Stimulated activated naive CD8-positive, alpha-beta T cell treated with anti-CD3 and anti-CD28 coated beads, Interleukin-15, Interleukin-2, amounts not matched to agents 100 ng/mL and 50 ng/mL, for 24 hours (primary cell): Measurements from ENCODE around the gene DDX10.
"Not testable (repeated sequence)": the region's sequence is repeated elsewhere in the genome, so short reads cannot be mapped to it uniquely, and the experiment has no call there.

ENCODE experiments used
- H3K27ac Mint-ChIP-seq: one replicate; pipeline ENCODE4 v1.8.0; 2021; ENCODE audit warnings: mild to moderate bottlenecking, mixed read lengths
- H3K27me3 Mint-ChIP-seq: one replicate; pipeline ENCODE4 v1.8.0; 2021; ENCODE audit warnings: mixed read lengths
- H3K36me3 Mint-ChIP-seq: one replicate; pipeline ENCODE4 v1.8.0; 2021; ENCODE audit warnings: low read depth, mixed read lengths
- H3K4me1 Mint-ChIP-seq: one replicate; pipeline ENCODE4 v1.8.0; 2021; ENCODE audit warnings: low read depth, mixed read lengths
- H3K4me3 Mint-ChIP-seq: one replicate; pipeline ENCODE4 v1.8.0; 2021; ENCODE audit warnings: mild to moderate bottlenecking, mixed read lengths
- H3K9me3 Mint-ChIP-seq: one replicate; pipeline ENCODE4 v1.8.0; 2021; ENCODE audit warnings: mixed read lengths

Gene DDX10

DNA sequence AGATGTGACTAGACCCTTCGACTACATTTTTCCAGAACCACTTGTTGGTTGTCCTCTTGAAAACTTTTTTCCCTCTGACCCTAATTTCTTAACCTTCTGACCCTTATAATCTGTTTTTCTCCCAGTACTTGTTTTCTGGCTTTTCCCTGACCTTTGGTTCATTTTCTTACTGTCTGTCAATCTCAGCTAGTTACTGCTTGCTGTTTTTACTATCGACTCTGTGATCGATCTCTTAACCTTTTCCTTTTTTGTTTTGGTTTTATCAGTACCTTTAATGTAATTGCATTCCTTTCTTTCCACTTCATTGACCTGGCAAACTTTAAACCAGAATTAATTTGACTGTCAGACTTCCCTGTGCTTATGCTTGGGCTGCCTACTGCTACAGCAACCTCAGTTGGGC, 92.8 kb downstream of the DDX10 start:
- H3K4me1 Mint-ChIP-seq, result peaks cover 35% of the 10 kb centered on the region
- H3K27ac Mint-ChIP-seq, result no peak overlapping the region
- no peaks in the 10 kb centered on the region for H3K27me3 Mint-ChIP-seq
- H3K9me3 Mint-ChIP-seq, result no peaks in the 10 kb centered on the region
- H3K36me3 Mint-ChIP-seq, result peaks cover 20% of the 10 kb centered on the region
- H3K4me3 Mint-ChIP-seq, result no peak overlapping the region

DNA sequence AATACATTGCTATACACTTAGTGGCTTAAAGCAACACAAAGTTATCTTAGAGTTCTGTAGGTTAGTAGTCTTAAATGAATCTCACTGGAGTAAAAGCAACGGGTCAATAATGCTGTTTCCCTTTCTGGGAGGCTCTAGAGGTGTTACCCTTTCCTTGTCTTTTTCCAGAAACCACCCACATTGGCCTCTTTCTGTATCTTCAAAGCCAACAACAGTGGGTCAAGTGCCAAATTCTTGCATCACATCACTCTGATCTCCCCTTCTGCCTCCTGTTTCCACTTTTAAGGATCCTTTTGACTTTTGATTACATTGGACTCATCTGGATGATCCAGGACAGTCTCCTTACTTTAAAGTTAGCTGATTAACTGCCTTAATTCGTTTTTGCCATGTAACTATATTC, 93.6 kb downstream of the DDX10 start:
- Mint-ChIP-seq H3K36me3 (peaks cover 20% of the 10 kb centered on the region), H3K4me3 (no peak overlapping the region), H3K27me3 (no peaks in the 10 kb centered on the region), H3K27ac (no peak overlapping the region), H3K4me1 (peaks cover 33% of the 10 kb centered on the region), H3K9me3 (no peaks in the 10 kb centered on the region)

DNA sequence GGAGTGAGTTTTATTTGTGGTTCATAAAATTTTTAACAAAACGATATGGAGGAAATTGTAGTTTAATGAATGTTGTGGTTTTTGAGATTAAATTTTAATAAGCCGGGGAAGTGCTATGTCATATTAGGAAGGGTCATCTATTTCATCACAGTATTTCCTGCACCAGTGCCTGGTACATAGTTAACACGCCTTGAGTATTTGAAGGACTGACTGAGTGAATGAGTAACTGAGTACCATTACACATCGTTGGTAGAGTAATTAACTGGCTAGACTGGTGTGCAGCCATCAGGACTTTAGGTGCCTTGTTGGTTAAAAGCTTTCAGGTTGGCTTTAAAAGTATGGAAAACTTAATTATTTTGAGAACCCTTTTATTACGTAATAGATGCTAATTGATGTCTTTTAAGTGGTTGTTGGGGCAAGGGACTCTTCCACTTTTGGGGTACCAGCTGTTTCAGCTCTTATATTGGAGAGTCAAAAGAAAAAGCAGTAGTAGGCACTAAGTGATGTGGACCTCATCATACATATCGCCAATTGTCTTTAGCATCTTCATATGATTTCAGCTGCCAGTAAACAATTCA, 101.8 kb downstream of the DDX10 start:
- peaks cover 3% of the 10 kb centered on the region for H3K4me1 Mint-ChIP-seq
- no peak overlapping the region for H3K4me3 Mint-ChIP-seq
- H3K9me3 Mint-ChIP-seq, result no peaks in the 10 kb centered on the region
- no peaks in the 10 kb centered on the region for H3K27me3 Mint-ChIP-seq
- H3K27ac Mint-ChIP-seq, result no peak overlapping the region
- peaks cover 30% of the 10 kb centered on the region for H3K36me3 Mint-ChIP-seq

DNA sequence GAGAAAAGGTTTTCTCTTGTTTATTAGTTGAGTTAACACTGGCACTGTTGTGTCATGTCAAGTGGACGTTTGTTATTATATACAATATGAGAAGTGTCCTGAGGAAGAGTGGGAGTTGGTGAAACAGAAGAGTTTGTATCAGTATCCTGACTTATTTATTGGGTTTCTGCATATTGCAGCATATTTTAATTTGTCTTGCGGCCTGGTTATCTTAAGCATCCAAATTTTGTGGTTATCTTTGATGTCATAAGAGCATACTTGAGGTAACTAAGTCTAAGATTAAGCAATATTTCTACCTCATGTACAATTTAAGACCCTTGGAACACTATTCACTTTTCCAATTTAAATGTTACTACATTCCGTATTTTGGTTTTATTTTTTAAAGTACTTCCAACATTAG, 103.5 kb downstream of the DDX10 start:
- no peaks in the 10 kb centered on the region for H3K9me3 Mint-ChIP-seq
- peaks cover 3% of the 10 kb centered on the region for H3K4me1 Mint-ChIP-seq
- H3K36me3 Mint-ChIP-seq, result peaks cover 37% of the 10 kb centered on the region

DNA sequence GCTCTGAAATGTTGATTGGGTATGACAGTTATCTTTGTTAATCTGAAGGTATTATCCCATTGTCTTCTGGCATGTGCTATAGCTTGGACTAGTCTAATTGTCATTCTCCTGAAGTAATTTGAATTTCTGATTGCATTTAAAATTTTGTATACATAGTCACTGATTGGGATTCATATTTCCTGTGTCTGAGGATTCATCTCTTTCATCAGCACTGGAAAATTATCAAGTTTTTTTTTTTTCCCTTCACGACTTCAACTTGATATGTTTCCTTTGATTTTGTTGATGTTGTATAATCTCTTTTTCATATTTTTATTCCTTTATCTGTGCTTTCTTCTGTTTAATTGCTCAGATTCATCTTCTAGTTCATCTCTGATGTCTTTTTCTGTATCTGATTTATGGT, 104.1 kb downstream of the DDX10 start:
- H3K4me1 Mint-ChIP-seq, result peaks cover 3% of the 10 kb centered on the region
- H3K36me3 Mint-ChIP-seq, result peaks cover 42% of the 10 kb centered on the region
- no peak overlapping the region for H3K4me3 Mint-ChIP-seq
- no peaks in the 10 kb centered on the region for H3K9me3 Mint-ChIP-seq
- no peaks in the 10 kb centered on the region for H3K27me3 Mint-ChIP-seq
- H3K27ac Mint-ChIP-seq, result no peak overlapping the region

More for the DNA sequence above, 103.5 kb downstream of the DDX10 start:
- Mint-ChIP-seq H3K4me3 (no peak overlapping the region), H3K27ac (no peak overlapping the region), H3K27me3 (no peaks in the 10 kb centered on the region)

DNA sequence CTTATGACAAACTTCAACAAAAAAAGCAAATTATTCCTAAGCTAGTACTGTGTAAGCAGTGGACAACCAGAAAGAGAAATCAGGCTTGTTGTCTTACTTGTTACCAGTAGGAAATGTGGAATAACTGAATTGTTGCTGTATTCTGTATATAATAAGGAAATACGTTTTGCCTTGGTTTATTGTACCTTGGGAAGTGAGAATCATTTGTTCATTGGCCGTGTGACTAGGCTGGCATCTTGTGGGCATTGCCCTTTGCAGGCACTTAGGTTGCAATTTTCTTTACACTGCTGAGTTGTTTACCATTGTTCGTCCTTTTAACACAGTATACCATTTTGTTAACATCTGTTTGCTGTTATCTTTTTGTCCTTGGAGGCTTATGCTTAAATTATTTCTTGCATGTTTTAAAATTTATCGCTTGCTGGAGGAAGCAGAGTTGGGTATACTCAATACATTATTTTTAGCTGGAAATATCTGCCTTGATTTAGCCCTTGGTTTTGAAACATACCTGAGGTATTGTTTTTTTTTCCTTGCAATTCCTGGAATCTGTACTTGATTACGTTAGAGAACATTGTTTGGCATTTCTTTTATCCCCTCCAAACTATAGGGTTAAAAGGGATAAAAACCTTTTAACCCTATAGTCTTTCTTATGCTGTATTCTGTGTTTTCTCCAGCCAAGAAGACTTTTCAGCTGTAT, 109.3 kb downstream of the DDX10 start:
- H3K27me3 Mint-ChIP-seq, result no peaks in the 10 kb centered on the region
- H3K4me3 Mint-ChIP-seq, result no peak overlapping the region
- peaks cover 51% of the 10 kb centered on the region for H3K36me3 Mint-ChIP-seq
- no peak overlapping the region for H3K27ac Mint-ChIP-seq
- peaks cover 5% of the 10 kb centered on the region for H3K9me3 Mint-ChIP-seq
- H3K4me1 Mint-ChIP-seq, result no peaks in the 10 kb centered on the region

DNA sequence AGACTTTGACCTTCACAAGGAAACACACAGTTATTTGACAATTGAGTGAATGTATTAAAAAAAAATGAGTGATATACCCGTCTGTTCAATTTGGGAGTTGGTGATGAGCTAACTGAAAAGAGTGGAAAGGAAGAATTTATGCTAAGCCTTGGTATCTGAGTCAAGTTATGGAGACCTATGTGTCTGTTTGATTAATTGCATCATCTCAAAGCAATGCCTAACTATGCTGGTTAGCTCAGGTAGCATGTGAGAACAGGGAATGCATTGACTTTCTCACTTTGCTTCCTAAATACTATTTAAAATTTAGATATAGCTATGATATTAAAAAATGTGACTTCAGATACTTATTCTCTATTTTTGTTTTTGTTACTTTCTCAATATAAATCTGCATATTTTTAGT, 110.5 kb downstream of the DDX10 start:
- H3K4me3 Mint-ChIP-seq, result no peak overlapping the region
- peaks cover 51% of the 10 kb centered on the region for H3K36me3 Mint-ChIP-seq
- peaks cover 5% of the 10 kb centered on the region for H3K9me3 Mint-ChIP-seq
- H3K27ac Mint-ChIP-seq, result no peak overlapping the region
- H3K4me1 Mint-ChIP-seq, result peaks cover 8% of the 10 kb centered on the region
- H3K27me3 Mint-ChIP-seq, result no peaks in the 10 kb centered on the region

DNA sequence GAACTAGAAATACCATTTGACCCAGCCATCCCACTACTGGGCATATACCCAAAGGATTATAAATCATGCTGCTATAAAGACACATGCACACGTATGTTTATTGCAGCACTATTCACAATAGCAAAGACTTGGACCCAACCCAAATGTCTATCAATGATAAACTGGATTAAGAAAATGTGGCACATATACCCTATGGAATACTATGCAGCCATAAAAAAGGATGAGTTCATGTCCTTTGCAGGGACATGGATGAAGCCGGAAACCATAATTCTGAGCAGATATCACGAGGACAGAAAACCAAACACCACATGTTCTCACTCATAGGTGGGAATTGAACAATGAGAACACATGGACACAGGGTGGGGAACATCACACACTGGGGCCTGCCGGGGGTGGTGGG, 114.3 kb downstream of the DDX10 start:
- H3K4me3 Mint-ChIP-seq, H3K27ac Mint-ChIP-seq, H3K9me3 Mint-ChIP-seq, H3K27me3 Mint-ChIP-seq: not testable (repeated sequence)
- Mint-ChIP-seq H3K4me1 (peaks cover 13% of the 10 kb centered on the region), H3K36me3 (peaks cover 44% of the 10 kb centered on the region)

DNA sequence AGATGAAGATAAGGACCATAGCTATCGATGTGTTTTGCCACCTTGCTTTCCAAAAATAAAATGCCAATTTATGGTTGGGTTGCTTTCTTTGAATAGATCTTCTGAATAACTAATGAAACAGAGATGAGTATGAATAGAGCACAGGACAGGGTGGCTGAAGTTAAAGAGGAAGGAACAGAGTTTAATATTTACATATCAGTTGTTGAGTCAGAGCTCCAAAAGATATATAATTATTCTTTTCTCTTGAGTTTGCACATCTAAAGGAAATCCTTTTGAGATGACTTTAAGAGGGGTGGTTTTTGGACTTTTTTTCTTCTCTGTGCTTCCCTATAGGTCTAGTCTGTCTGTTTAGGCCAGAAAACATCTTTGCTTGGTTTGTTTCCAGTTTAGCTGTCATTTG, 115.2 kb downstream of the DDX10 start:
- Mint-ChIP-seq H3K36me3 (peaks cover 48% of the 10 kb centered on the region), H3K9me3 (peaks cover 8% of the 10 kb centered on the region), H3K27ac (no peak overlapping the region), H3K27me3 (no peaks in the 10 kb centered on the region), H3K4me3 (no peak overlapping the region), H3K4me1 (peaks cover 22% of the 10 kb centered on the region)

DNA sequence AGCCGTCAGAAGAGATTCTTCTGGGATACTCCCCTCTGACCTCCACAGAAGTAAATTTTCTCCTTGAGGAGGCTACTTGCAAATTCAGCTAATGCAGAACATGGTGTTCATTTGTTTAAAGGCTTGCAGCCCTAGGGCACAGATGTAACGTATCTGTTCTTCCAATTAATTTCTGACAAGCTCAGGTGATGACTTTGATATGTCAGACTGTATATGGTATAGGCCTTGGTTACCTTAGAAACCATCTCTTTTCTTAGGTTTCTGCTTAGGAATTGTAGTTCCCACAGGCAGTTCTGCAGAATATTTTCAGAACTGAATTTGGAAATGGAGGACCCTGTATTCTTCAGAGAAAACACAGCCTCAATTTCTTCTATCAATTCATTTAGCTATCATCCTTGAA, 117.1 kb downstream of the DDX10 start:
- no peak overlapping the region for H3K27ac Mint-ChIP-seq
- H3K4me1 Mint-ChIP-seq, result peaks cover 36% of the 10 kb centered on the region
- H3K36me3 Mint-ChIP-seq, result peaks cover 36% of the 10 kb centered on the region
- H3K27me3 Mint-ChIP-seq, result no peaks in the 10 kb centered on the region
- peaks cover 9% of the 10 kb centered on the region for H3K9me3 Mint-ChIP-seq
- no peak overlapping the region for H3K4me3 Mint-ChIP-seq

DNA sequence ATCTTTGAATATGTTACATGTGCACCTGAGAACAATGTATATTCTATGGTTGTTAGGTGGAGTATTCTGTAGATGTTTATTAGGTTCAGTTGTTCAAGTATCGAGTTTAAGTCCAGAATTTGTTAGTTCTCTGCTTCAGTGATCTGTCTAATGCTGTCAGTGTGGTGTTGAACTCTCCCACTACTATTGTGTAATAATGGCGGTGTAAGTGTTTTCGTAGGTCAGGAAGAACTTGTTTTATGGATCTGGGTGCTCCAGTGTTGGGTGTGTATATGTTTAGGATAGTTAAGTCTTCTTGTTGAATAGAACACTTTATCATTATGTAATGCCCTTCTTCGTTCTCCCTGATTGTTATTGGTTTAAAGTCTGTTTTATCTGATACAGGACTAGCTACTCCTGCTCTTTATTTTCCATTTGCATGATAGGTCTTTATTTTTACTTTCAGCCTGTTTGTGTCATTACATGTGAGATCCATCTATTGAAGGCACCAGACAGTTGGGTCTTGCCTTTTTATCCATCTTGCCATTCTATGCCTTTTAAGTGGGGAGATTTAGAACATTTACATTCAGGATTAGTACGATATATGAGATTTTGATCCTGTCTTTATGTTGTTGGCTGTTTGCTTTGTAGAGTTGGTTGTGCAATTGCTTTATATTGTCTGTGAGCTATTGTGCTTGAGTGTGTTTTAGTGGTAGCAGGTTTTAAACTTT, 121.6 kb downstream of the DDX10 start:
- Mint-ChIP-seq H3K27ac (no peak overlapping the region), H3K4me1 (peaks cover 54% of the 10 kb centered on the region)

DNA sequence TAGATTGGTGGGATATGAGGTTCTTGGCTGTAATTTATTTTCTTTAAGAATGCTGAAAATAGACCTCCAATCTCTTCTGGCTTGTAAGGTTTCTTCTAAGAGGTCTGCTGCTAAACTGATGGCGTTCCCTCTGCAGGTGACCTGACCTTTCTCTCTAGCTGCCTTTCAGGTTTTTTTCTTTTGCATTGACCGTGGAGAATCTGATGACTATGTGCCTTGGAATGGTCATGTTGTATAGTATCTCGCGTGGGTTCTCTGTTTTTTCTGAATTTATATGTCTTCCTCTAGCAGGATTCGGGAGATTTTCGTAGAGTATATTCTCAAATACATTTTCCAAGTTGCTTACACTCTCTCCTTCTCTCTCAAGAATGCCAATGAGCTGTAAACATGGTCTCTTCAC, 122.2 kb downstream of the DDX10 start:
- H3K27ac Mint-ChIP-seq, result no peak overlapping the region
- H3K9me3 Mint-ChIP-seq, result peaks cover 3% of the 10 kb centered on the region
- H3K27me3 Mint-ChIP-seq, result no peaks in the 10 kb centered on the region
- H3K36me3 Mint-ChIP-seq, result peaks cover 26% of the 10 kb centered on the region
- H3K4me1 Mint-ChIP-seq, result peaks cover 54% of the 10 kb centered on the region
- H3K4me3 Mint-ChIP-seq, result no peak overlapping the region

More for the DNA sequence above, 121.6 kb downstream of the DDX10 start:
- H3K9me3 Mint-ChIP-seq, result peaks cover 3% of the 10 kb centered on the region
- H3K27me3 Mint-ChIP-seq, result no peaks in the 10 kb centered on the region
- peaks cover 26% of the 10 kb centered on the region for H3K36me3 Mint-ChIP-seq
- H3K4me3 Mint-ChIP-seq, result no peak overlapping the region

DNA sequence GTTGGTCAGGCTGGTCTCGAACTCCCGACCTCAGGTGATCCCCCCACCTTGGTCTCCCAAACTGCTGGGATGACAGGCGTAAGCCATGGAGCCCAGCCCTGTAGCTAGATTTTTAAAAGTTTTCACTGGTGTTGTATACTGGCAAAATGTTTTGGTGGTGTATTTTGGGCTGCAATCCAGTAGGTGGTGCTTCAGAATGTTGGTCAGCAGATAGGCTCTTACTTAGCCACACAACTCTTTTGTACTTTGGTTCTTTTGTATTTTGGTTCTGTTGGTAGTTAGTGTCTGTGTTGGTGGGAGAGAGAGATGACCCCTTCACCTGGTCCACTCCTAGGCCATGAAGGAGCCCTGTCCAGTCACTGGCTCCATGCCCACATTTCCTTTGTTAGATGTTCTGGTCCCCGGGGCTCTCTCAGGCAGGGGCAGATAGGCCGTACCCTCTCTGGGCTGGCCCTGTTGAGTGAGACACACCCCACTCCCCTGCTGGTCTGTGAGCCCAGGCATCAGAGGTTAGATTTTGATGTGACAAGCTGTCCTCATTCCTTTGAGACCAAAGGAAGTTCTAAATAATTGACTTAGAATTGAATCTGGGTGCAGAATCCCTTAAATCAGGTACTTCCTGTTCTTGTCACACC, 123.8 kb downstream of the DDX10 start:
- no peak overlapping the region for H3K27ac Mint-ChIP-seq
- H3K36me3 Mint-ChIP-seq, result peaks cover 15% of the 10 kb centered on the region
- H3K4me1 Mint-ChIP-seq, result peaks cover 54% of the 10 kb centered on the region
- H3K9me3 Mint-ChIP-seq, result peaks cover 3% of the 10 kb centered on the region
- no peaks in the 10 kb centered on the region for H3K27me3 Mint-ChIP-seq
- H3K4me3 Mint-ChIP-seq, result no peak overlapping the region

DNA sequence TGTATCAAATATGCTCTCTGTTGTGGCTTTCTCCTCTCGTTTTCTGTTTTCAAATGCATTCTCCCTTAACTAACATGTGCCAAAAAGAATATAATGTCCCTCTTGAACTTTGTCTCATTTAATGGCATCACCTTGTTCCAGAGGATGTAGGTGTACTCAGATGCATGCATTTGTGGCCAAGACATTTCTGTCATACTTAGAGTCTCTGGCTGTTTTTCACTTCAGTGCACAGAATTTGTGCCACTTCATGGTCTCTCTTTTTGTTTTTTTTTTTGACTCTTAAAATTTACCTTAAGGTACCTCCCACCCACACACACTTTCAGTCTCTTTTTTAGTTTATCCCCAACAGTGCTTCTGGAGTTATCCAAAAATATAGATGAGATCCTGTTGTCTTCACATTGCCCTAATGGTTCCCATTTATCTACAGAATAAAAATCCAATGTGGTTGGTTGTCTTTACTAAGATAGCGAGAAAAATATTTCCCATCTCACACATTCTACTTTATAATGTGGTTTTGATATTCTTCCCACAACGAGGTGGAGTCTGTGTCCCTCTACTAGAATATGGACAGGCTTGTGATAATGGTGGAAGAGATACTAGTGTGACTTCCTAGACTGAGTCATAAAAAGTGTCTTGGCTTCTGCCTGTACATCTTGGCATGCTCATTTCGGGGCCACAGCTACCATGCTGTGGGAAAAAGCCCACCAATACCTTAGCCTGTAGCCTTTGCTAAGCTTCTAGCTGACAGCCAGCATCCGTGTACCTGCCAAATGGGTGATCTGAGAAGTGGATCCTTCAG, 125.8 kb downstream of the DDX10 start:
- Mint-ChIP-seq H3K27me3 (no peaks in the 10 kb centered on the region), H3K27ac (peak overlapping the region; percentile 57), H3K36me3 (peaks cover 4% of the 10 kb centered on the region), H3K4me3 (no peak overlapping the region), H3K4me1 (peaks cover 37% of the 10 kb centered on the region), H3K9me3 (no peaks in the 10 kb centered on the region)
